ENCODE results near the gene WBP2. TPM values are rescaled to one million over a fixed set of nuclear protein-coding genes. Genes with fewer than 3 reads are reported as not detected.

Gene WBP2
- total and polyA plus RNA-seq, 2 of the 13 experiments (the other 11 are each of a cell fraction or from before 2014, with no cell fraction given): 29.2 to 29.5 TPM

DNA sequence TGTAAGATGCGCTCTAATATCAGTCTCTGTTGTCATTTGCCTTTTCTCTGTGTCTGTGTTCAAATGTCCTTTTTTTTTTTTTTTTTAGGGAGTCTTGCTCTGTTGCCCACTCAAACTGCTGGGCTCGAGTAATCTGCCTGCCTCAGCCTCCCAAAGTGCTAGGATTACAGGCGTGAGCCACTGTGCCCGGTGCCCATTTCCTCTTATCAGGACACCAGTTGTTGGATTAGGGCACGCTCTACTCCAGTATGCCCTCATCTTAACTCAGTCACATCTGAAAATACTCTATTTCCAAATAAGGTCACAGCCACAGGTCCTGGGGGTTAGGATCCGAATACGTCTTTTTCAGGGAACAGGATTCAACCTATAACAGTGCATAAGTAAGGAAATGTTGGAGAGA is 25.1 kb upstream of the WBP2 start:
- H3K36me3 ChIP-seq (replicated peaks in 1 of 2; ENCODE audit: control insufficient read depth in 1 of 2, insufficient read depth in 2 of 2, low read length in 2 of 2): peaks cover 0 to 4% of the 10 kb centered on the region in 2 experiments; a peak in 2 of 5 replicates
- no peak overlapping the region for H3K9ac ChIP-seq (ENCODE audit: insufficient read depth, low read depth, low read length)
- ChIA-PET CTCF (ENCODE audit: low intra/inter-chr PET ratio, low total read pairs) (no interaction called here), POLR2A (interaction anchor here (5.1 to 13.8 kb wide), 4 partner anchors 12 to 23 kb away, joined by 66 to 454 read pairs (median 246); partner anchors contain the start of genes MRPL38, TRIM65 and WBP2)
- H3K27ac ChIP-seq (ENCODE audit: extremely low read length, insufficient read depth, low read length): no peak overlapping the region
- BruUV-seq (replicated peaks): no TSS peak
- in situ Hi-C loops (cut with HindIII; ENCODE audit: extremely low pct_ligation_motif_present, low pct_unique_long_range_greater_than_20kb): no loop called here
- FAIRE-seq: no peak
- H3K4me2 ChIP-seq (ENCODE audit: low read depth, low read length): no peak overlapping the region
- H3K4me1 ChIP-seq (ENCODE audit: insufficient read depth, low read length): peaks cover 26% of the 10 kb centered on the region
- H3K79me2 ChIP-seq (ENCODE audit: insufficient read depth, low read length): peaks cover 20% of the 10 kb centered on the region
- intact Hi-C loops (cut with micrococcal nuclease; ENCODE audit: unreplicated experiment): no loop called here
- no peaks in the 10 kb centered on the region for H4K20me1 ChIP-seq (ENCODE audit: insufficient read depth, low read length)
- H3K4me3 ChIP-seq (replicated peaks in 1 of 3; ENCODE audit: insufficient read depth in 1 of 3, low read depth in 2 of 3, low read length in 3 of 3): no peak overlapping the region
- no peak for DNase-seq (ENCODE audit: low spot score)
- H2AFZ ChIP-seq (ENCODE audit: low read length): no peak overlapping the region
- no peaks in the 10 kb centered on the region for H3K27me3 ChIP-seq (ENCODE audit: control insufficient read depth in 1 of 2, insufficient read depth in 2 of 2, low read length in 2 of 2)
- WGBS (ENCODE audit: low lambda C conversion rate): 70% methylated on average over 7 of the region's 7 CpGs
- TF ChIP-seq SMAD9 (CRISPR knock-in tag; IDR thresholded peaks at IDR 0.05) (no peak), JUNB (CRISPR knock-in tag; IDR thresholded peaks at IDR 0.05; ENCODE audit: borderline replicate concordance) (no peak), HHEX (CRISPR knock-in tag; IDR thresholded peaks at IDR 0.05) (no peak), ZNF878 (CRISPR knock-in tag; IDR thresholded peaks at IDR 0.05) (no peak)
- TF ChIP-seq, protein P1, sequence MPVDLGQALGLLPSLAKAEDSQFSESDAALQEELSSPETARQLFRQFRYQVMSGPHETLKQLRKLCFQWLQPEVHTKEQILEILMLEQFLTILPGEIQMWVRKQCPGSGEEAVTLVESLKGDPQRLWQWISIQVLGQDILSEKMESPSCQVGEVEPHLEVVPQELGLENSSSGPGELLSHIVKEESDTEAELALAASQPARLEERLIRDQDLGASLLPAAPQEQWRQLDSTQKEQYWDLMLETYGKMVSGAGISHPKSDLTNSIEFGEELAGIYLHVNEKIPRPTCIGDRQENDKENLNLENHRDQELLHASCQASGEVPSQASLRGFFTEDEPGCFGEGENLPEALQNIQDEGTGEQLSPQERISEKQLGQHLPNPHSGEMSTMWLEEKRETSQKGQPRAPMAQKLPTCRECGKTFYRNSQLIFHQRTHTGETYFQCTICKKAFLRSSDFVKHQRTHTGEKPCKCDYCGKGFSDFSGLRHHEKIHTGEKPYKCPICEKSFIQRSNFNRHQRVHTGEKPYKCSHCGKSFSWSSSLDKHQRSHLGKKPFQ (CRISPR knock-in tag; IDR thresholded peaks at IDR 0.05; ENCODE audit: insufficient replicate concordance): no peak
- H3K9me3 ChIP-seq (ENCODE audit: low read length): no peaks in the 10 kb centered on the region
- no peak for ATAC-seq

Measured in HepG2 (cell line).